ENCODE data around the gene PDCD5.

PDCD5 gene

GRCh38 chr19:32595491-32595890 lies 14.5 kb downstream of the PDCD5 start:
- no peak for DNase-seq (ENCODE audit: extremely low spot score)
- POLR2A ChIA-PET, result no interaction called here
- CTCF ChIA-PET, result no interaction called here
- TF ChIP-seq SP1 (IDR thresholded peaks at IDR 0.05) (no peak), BHLHE40 (IDR thresholded peaks at IDR 0.05; ENCODE audit: borderline replicate concordance) (no peak), FOXM1 (IDR thresholded peaks at IDR 0.05; ENCODE audit: borderline replicate concordance) (no peak), L3MBTL2 (conservative IDR thresholded peaks at IDR 0.05) (no peak), NFRKB (IDR thresholded peaks at IDR 0.05) (no peak), HDGF (IDR thresholded peaks at IDR 0.05; ENCODE audit: borderline replicate concordance) (no peak), FOXK2 (IDR thresholded peaks at IDR 0.05) (no peak), ELF4 (IDR thresholded peaks at IDR 0.05) (no peak), CTBP1 (IDR thresholded peaks at IDR 0.05; ENCODE audit: borderline replicate concordance) (no peak), TARDBP (IDR thresholded peaks at IDR 0.05) (no peak)
- TF ChIP-seq, protein P1, sequence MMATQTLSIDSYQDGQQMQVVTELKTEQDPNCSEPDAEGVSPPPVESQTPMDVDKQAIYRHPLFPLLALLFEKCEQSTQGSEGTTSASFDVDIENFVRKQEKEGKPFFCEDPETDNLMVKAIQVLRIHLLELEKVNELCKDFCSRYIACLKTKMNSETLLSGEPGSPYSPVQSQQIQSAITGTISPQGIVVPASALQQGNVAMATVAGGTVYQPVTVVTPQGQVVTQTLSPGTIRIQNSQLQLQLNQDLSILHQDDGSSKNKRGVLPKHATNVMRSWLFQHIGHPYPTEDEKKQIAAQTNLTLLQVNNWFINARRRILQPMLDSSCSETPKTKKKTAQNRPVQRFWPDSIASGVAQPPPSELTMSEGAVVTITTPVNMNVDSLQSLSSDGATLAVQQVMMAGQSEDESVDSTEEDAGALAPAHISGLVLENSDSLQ (IDR thresholded peaks at IDR 0.05), result no peak

GRCh38 chr19:32598022-32598421 lies 17.0 kb downstream of the PDCD5 start:
- CTCF ChIA-PET, result no interaction called here
- POLR2A ChIA-PET, result no interaction called here
- no peak for DNase-seq (ENCODE audit: extremely low spot score)
- TF ChIP-seq HDGF (IDR thresholded peaks at IDR 0.05; ENCODE audit: borderline replicate concordance), result no peak

DNA sequence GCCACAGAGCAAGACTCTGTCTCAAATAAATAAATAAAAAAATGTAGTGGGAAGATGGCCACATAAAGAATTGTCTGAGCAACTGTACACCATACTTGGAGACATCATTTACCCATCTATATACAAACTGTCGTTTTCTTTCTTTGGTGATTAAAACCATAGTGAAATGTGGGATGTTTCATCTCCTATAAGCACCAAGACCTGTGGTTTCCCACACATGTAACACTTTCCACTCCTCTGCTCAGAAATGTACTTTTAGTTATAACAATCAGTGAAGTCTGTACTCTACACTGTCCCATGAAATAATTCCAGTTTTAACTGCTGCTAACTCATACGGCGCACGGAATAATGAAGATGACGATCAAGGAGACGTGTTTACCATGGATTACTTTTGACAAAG lies 18.3 kb downstream of the PDCD5 start:
- no peak for TF ChIP-seq TARDBP (IDR thresholded peaks at IDR 0.05)
- no peak for TF ChIP-seq ARNT (IDR thresholded peaks at IDR 0.05)
- TF ChIP-seq SUZ12 (IDR thresholded peaks at IDR 0.05), result no peak
- TF ChIP-seq ZNF384 (IDR thresholded peaks at IDR 0.05), result no peak
- TF ChIP-seq HDGF (IDR thresholded peaks at IDR 0.05; ENCODE audit: borderline replicate concordance), result no peak
- no peak for TF ChIP-seq BHLHE40 (IDR thresholded peaks at IDR 0.05; ENCODE audit: borderline replicate concordance)
- TF ChIP-seq CTBP1 (IDR thresholded peaks at IDR 0.05; ENCODE audit: borderline replicate concordance), result no peak
- no peak for TF ChIP-seq FOXA1 (IDR thresholded peaks at IDR 0.05)
- TF ChIP-seq FOXK2 (IDR thresholded peaks at IDR 0.05), result no peak
- TF ChIP-seq SP1 (IDR thresholded peaks at IDR 0.05), result no peak
- no peak for TF ChIP-seq NFRKB (IDR thresholded peaks at IDR 0.05)
- TF ChIP-seq L3MBTL2 (conservative IDR thresholded peaks at IDR 0.05), result no peak
- TF ChIP-seq LEF1 (IDR thresholded peaks at IDR 0.05; ENCODE audit: borderline replicate concordance), result no peak
- no peak for TF ChIP-seq ELF4 (IDR thresholded peaks at IDR 0.05)
- TF ChIP-seq FOXM1 (IDR thresholded peaks at IDR 0.05; ENCODE audit: borderline replicate concordance), result no peak
- POLR2A ChIA-PET, result interaction anchor here (1.0 kb wide), 1 partner anchor 18 kb away, joined by 4 read pairs; the partner anchor contains the start of gene PDCD5
- CTCF ChIA-PET, result interaction anchor here (1.3 kb wide), 1 partner anchor 92 kb away, joined by 3 read pairs; the partner anchor contains the start of gene NUDT19
- no peak for DNase-seq (ENCODE audit: extremely low spot score)

- peak; percentile 58 for DNase-seq (ENCODE audit: extremely low spot score)
- ChIA-PET CTCF (interaction anchor here (0.7 to 1.3 kb wide), 2 partner anchors 20 to 92 kb away, joined by 3 read pairs; partner anchors contain the start of gene NUDT19), POLR2A (interaction anchor here (1.0 kb wide), 1 partner anchor 19 kb away, joined by 4 read pairs; the partner anchor contains the start of gene PDCD5)
- TF ChIP-seq SUZ12 (IDR thresholded peaks at IDR 0.05), result no peak
- TF ChIP-seq, protein P1 (IDR thresholded peaks at IDR 0.05), result no peak
- no peak for TF ChIP-seq LEF1 (IDR thresholded peaks at IDR 0.05; ENCODE audit: borderline replicate concordance)
These were observed 18.8 kb downstream of the PDCD5 start for GRCh38 chr19:32599736-32600157.

DNA sequence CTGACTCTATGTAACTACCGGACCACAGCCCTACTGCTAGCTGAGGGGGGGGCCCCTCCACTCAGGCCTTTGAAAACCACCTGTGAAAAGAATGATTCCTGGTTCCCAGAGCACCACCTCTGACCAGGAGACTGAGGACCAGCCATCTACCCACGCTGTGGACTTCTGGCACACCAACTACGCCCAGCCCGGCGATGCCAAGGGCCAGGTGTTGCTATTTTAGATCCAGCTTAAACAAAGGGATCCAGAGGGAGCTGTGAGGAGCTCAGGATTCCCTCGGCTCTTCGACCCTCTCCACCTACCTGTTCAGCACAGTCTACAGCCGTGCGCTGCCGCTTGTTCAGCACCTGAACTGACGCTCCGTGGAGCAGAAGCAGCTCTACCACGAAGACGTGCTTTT lies 23.0 kb downstream of the PDCD5 start:
- DNase-seq (ENCODE audit: extremely low spot score), result no peak
- TF ChIP-seq LEF1 (IDR thresholded peaks at IDR 0.05; ENCODE audit: borderline replicate concordance) (no peak), L3MBTL2 (conservative IDR thresholded peaks at IDR 0.05) (no peak), NFRKB (IDR thresholded peaks at IDR 0.05) (no peak), FOXK2 (IDR thresholded peaks at IDR 0.05) (no peak), ARNT (IDR thresholded peaks at IDR 0.05) (no peak), FOXM1 (IDR thresholded peaks at IDR 0.05; ENCODE audit: borderline replicate concordance) (no peak)
- TF ChIP-seq, protein P1 (IDR thresholded peaks at IDR 0.05), result no peak
- POLR2A ChIA-PET, result no interaction called here
- CTCF ChIA-PET, result no interaction called here

DNA sequence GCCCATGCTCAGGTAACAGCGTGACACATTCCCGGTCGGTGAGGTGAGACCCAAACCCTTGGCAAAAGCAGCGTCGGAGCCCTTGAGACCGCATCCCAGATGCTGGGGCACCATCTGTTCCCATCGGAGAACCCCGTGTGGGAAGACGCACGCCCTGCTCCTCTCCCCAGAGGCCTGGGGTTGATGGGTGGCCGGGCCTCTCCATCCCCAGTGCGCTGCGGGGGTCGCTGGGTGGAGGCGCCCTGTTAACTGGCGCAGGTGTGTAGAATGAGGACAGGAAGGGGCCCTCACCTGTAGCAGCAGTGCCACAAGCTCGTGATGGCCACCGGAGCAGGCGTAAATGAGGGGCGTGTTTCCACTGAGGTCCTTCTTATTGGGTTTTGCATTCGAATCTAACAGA lies 24.6 kb downstream of the PDCD5 start:
- ChIA-PET CTCF (no interaction called here), POLR2A (no interaction called here)
- DNase-seq (ENCODE audit: extremely low spot score), result no peak
- TF ChIP-seq FOXK2 (IDR thresholded peaks at IDR 0.05), result no peak
- TF ChIP-seq ELF4 (IDR thresholded peaks at IDR 0.05), result no peak
- TF ChIP-seq SUZ12 (IDR thresholded peaks at IDR 0.05), result no peak
- no peak for TF ChIP-seq L3MBTL2 (conservative IDR thresholded peaks at IDR 0.05)
- TF ChIP-seq HDGF (IDR thresholded peaks at IDR 0.05; ENCODE audit: borderline replicate concordance), result no peak
- TF ChIP-seq TARDBP (IDR thresholded peaks at IDR 0.05), result no peak
- TF ChIP-seq NFRKB (IDR thresholded peaks at IDR 0.05), result no peak
- TF ChIP-seq FOXA1 (IDR thresholded peaks at IDR 0.05), result no peak
- TF ChIP-seq ZNF384 (IDR thresholded peaks at IDR 0.05), result no peak
- no peak for TF ChIP-seq CTBP1 (IDR thresholded peaks at IDR 0.05; ENCODE audit: borderline replicate concordance)
- TF ChIP-seq ARNT (IDR thresholded peaks at IDR 0.05), result no peak
- TF ChIP-seq FOXM1 (IDR thresholded peaks at IDR 0.05; ENCODE audit: borderline replicate concordance), result no peak
- TF ChIP-seq, protein P1 (IDR thresholded peaks at IDR 0.05), result no peak
- no peak for TF ChIP-seq SP1 (IDR thresholded peaks at IDR 0.05)
